Suprapubic skin (tissue), 4 donors: Measurements from ENCODE around the gene HIVEP2. TPM values are rescaled to one million over a fixed set of nuclear protein-coding genes. Genes with fewer than 3 reads are reported as not detected.

Source experiments
- DNase-seq, 2 donors: peaks; one replicate each; pipeline ENCODE4 v3.0.0-alpha.2; 2019; ENCODE audit warnings: low spot score in 2 of 2
- H3K27ac ChIP-seq: fragments of 200-600 bp; sonication (generic); one replicate; pipeline ENCODE4 v1.5.1; 2019
- H3K27me3 ChIP-seq: fragments of 200-600 bp; sonication (generic); one replicate; pipeline ENCODE4 v1.5.1; 2019
- H3K36me3 ChIP-seq: fragments of 200-600 bp; sonication (generic); one replicate; pipeline ENCODE4 v1.5.1; 2019
- H3K4me1 ChIP-seq: fragments of 200-600 bp; sonication (generic); one replicate; pipeline ENCODE4 v1.5.1; 2019
- H3K4me3 ChIP-seq: fragments of 200-600 bp; sonication (generic); one replicate; pipeline ENCODE4 v1.5.1; 2019; ENCODE audit warnings: mild to moderate bottlenecking
- H3K9me3 ChIP-seq: fragments of 200-600 bp; sonication (generic); one replicate; pipeline ENCODE4 v1.5.1; 2019
- CTCF ChIP-seq, 2 donors: fragments of 200-600 bp in 1 of 2; fragments of 450-650 bp in 1 of 2; sonication (generic) in 1 of 2; IDR thresholded peaks; one replicate each; pipeline ENCODE4 v1.5.1; 2016 to 2019; ENCODE audit warnings: antibody characterized with exemption in 2 of 2, mild to moderate bottlenecking in 1 of 2, moderate library complexity in 1 of 2
- EP300 ChIP-seq: sonication (generic); formaldehyde crosslinking; IDR thresholded peaks from one replicate; pipeline ENCODE4 v1.6.1; 2017; ENCODE audit warnings: antibody characterized with exemption
- POLR2A ChIP-seq, 2 donors: fragments of 450-650 bp; IDR thresholded peaks; one replicate each; pipeline ENCODE4 v1.6.1; 2017; ENCODE audit warnings: antibody characterized with exemption in 2 of 2, mild to moderate bottlenecking in 2 of 2, moderate library complexity in 2 of 2
- POLR2AphosphoS5 ChIP-seq, 3 donors: sonication (generic); formaldehyde crosslinking; IDR thresholded peaks; one replicate each; pipeline ENCODE4 v1.6.1; 2017; ENCODE audit warnings: antibody characterized with exemption in 3 of 3
- WGBS: methylation state at CpG from one replicate; pipeline ENCODE4 v1.1.5; 2018; 5-methylcytosine and 5-hydroxymethylcytosine counted together
- total RNA-seq, 4 donors: library from RNA; depleted of rRNA; stranded (reverse); fragments of >200 nt; gene quantifications; one replicate each; pipeline ENCODE4 v1.1.0, GENCODE V29; 2016

The HIVEP2 gene
- total RNA-seq, 4 donors from 2014 or later = 23.6 to 31.3 (median 25.6) TPM

DNA sequence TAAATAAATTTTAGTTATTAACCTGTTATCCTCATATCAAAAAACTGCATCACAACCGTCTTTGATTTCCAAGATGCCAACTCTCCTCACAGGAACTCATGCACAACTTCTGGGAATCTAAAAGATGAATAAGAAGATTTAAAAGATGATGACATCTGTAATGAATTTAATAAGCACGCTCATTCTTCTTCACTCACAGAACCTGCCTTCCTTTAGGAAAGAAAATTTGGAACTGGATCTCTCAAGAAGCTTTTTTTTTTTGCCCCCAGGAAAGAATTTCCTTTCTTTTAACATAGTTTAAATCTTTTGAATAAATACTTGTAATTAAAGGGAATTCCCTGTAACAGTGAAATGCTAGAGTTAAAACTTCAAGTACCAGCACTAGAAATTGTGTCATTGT, 161.5 kb downstream of the HIVEP2 start:
- 39% methylated on average over 2 of the region's 2 CpGs for WGBS
- Histone ChIP-seq H3K27me3 (no peaks in the 10 kb centered on the region), H3K4me3 (no peak overlapping the region), H3K36me3 (no peaks in the 10 kb centered on the region), H3K9me3 (no peaks in the 10 kb centered on the region), H3K4me1 (no peaks in the 10 kb centered on the region), H3K27ac (no peak overlapping the region)
- TF ChIP-seq CTCF (IDR thresholded peaks at IDR 0.05) (no peak), POLR2A (IDR thresholded peaks at IDR 0.05) (no peak), POLR2AphosphoS5 (IDR thresholded peaks at IDR 0.05) (no peak), EP300 (no peak)
- DNase-seq = no peak

DNA sequence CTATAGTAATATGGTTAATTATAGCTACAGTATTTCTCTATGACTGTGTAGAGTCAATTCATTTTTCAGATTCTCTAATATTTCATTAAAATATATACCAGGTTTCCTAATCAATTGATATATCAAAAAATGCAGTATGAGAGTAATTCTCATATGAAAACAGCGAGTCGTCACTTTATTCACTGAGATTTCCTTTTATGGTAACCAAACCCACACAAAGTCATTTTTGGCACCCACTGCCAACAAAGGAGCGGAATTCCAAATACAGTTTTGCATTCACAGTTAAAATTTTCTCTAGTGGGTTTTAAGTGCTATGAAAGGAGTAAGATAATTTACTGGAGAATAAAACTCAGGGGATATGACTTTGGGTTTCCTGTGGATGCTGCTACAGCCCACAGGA, 163.8 kb downstream of the HIVEP2 start:
- no peak overlapping the region for H3K4me3 ChIP-seq
- H3K4me1 ChIP-seq = no peaks in the 10 kb centered on the region
- no peak for TF ChIP-seq POLR2A (IDR thresholded peaks at IDR 0.05)
- TF ChIP-seq POLR2AphosphoS5 (IDR thresholded peaks at IDR 0.05) = no peak
- H3K27ac ChIP-seq = no peak overlapping the region
- H3K27me3 ChIP-seq = no peaks in the 10 kb centered on the region
- WGBS = 87% methylated on average over 3 of the region's 3 CpGs
- no peak for DNase-seq
- H3K36me3 ChIP-seq = no peaks in the 10 kb centered on the region
- H3K9me3 ChIP-seq = no peaks in the 10 kb centered on the region

GRCh38 chr6:142773859-142774648, 170.9 kb downstream of the HIVEP2 start:
- WGBS = 88% methylated on average over 12 of the region's 12 CpGs
- H3K9me3 ChIP-seq = no peaks in the 10 kb centered on the region

GRCh38 chr6:142773324-142773723, 171.7 kb downstream of the HIVEP2 start:
- H3K36me3 ChIP-seq = peaks cover 46% of the 10 kb centered on the region
- WGBS = 98% methylated on average over 9 of the region's 9 CpGs
- no peaks in the 10 kb centered on the region for H3K27me3 ChIP-seq
- H3K9me3 ChIP-seq = no peaks in the 10 kb centered on the region
- H3K4me3 ChIP-seq = no peak overlapping the region
- no peak for TF ChIP-seq POLR2A (IDR thresholded peaks at IDR 0.05)
- TF ChIP-seq EP300 = no peak
- no peak for TF ChIP-seq CTCF (IDR thresholded peaks at IDR 0.05)
- TF ChIP-seq POLR2AphosphoS5 (IDR thresholded peaks at IDR 0.05) = no peak
- DNase-seq = no peak
- no peaks in the 10 kb centered on the region for H3K4me1 ChIP-seq
- H3K27ac ChIP-seq = no peak overlapping the region

More at GRCh38 chr6:142773859-142774648, 170.9 kb downstream of the HIVEP2 start:
- Histone ChIP-seq H3K27ac (no peak overlapping the region), H3K27me3 (no peaks in the 10 kb centered on the region), H3K36me3 (peaks cover 45% of the 10 kb centered on the region), H3K4me3 (no peak overlapping the region), H3K4me1 (no peaks in the 10 kb centered on the region)
- no peak for TF ChIP-seq POLR2AphosphoS5 (IDR thresholded peaks at IDR 0.05)
- TF ChIP-seq POLR2A (IDR thresholded peaks at IDR 0.05) = no peak
- no peak for TF ChIP-seq EP300
- TF ChIP-seq CTCF (IDR thresholded peaks at IDR 0.05) = no peak
- DNase-seq = no peak

DNA sequence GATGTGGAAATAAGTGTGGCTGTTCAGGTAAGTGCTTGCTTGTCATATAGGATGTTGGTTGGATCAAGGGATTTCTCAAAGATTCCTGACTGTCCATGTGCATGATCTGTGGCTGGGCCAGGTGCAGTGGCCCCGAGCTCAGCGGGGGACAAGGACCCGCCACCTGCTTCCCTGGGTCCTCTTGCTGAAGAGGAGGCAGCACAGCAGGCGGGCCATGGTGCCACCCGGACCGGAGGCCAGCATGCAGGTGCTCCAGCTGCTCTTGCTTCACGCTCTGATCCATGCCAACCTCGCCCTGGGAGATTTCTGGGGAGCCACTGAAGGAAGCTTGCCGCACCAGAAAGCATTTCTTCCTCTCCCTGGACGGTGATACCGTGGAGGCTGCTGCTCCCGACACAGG, 173.8 kb downstream of the HIVEP2 start:
- TF ChIP-seq EP300 (no peak), POLR2AphosphoS5 (IDR thresholded peaks at IDR 0.05) (no peak), POLR2A (IDR thresholded peaks at IDR 0.05) (no peak), CTCF (IDR thresholded peaks at IDR 0.05) (no peak)
- Histone ChIP-seq H3K36me3 (peaks cover 60% of the 10 kb centered on the region), H3K9me3 (no peaks in the 10 kb centered on the region), H3K27me3 (no peaks in the 10 kb centered on the region), H3K4me1 (no peaks in the 10 kb centered on the region), H3K27ac (no peak overlapping the region), H3K4me3 (no peak overlapping the region)
- no peak for DNase-seq
- 100% methylated on average over 5 of the region's 12 CpGs for WGBS
